ENCODE measurements around the gene HLA-E. TPM values are rescaled to one million over a fixed set of nuclear protein-coding genes. Genes with fewer than 3 reads are reported as not detected.
A peak's percentile ranks its signal among the peaks of the same experiment; 100 is the strongest.

Gene HLA-E
- total and polyA plus RNA-seq, 2 of the 13 experiments (the other 11 are each of a cell fraction or from before 2014, with no cell fraction given), result 45.2 to 90.4 TPM

DNA sequence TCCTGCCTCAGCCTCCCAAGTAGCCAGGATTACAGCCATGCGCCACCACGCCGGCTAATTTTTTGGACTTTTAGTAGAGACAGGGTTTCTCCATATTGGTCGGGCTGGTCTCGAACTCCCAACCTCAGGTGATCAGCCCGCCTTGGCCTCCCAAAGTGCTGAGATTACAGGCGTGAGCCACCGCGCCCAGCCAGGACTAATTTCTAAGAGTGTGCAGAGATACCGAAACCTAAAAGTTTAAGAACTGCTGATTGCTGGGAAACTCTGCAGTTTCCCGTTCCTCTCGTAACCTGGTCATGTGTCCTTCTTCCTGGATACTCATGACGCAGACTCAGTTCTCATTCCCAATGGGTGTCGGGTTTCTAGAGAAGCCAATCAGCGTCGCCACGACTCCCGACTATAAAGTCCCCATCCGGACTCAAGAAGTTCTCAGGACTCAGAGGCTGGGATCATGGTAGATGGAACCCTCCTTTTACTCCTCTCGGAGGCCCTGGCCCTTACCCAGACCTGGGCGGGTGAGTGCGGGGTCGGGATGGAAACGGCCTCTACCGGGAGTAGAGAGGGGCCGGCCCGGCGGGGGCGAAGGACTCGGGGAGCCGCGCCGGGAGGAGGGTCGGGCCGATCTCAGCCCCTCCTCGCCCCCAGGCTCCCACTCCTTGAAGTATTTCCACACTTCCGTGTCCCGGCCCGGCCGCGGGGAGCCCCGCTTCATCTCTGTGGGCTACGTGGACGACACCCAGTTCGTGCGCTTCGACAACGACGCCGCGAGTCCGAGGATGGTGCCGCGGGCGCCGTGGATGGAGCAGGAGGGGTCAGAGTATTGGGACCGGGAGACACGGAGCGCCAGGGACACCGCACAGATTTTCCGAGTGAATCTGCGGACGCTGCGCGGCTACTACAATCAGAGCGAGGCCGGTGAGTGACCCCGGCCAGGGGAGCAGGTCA lies at the start of gene HLA-E (continued):
- TF ChIP-seq, protein P1, sequence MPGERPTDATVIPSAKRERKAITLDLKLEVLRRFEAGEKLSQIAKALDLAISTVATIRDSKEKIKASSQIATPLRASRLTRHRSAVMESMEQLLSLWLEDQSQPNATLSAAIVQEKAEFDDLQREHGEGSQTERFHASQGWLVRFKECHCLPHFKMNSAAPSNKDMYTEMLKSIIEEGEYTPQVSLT (CRISPR knock-in tag; IDR thresholded peaks at IDR 0.05; ENCODE audit: borderline replicate concordance, low read depth), result no peak
- TF ChIP-seq, protein P2, sequence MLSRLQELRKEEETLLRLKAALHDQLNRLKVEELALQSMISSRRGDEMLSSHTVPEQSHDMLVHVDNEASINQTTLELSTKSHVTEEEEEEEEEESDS (CRISPR knock-in tag; IDR thresholded peaks at IDR 0.05; ENCODE audit: borderline replicate concordance), result no peak; the same call in 1 of the 2 replicates
- TF ChIP-seq, protein P3, sequence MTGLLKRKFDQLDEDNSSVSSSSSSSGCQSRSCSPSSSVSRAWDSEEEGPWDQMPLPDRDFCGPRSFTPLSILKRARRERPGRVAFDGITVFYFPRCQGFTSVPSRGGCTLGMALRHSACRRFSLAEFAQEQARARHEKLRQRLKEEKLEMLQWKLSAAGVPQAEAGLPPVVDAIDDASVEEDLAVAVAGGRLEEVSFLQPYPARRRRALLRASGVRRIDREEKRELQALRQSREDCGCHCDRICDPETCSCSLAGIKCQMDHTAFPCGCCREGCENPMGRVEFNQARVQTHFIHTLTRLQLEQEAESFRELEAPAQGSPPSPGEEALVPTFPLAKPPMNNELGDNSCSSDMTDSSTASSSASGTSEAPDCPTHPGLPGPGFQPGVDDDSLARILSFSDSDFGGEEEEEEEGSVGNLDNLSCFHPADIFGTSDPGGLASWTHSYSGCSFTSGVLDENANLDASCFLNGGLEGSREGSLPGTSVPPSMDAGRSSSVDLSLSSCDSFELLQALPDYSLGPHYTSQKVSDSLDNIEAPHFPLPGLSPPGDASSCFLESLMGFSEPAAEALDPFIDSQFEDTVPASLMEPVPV (CRISPR knock-in tag; IDR thresholded peaks at IDR 0.05), result peak; percentile 91; the same call in 1 of the 2 replicates
- TF ChIP-seq TCF7L2 (IDR thresholded peaks at IDR 0.05; ENCODE audit: low read depth, low read length) (no peak), FOXA3 (CRISPR knock-in tag; IDR thresholded peaks at IDR 0.05) (no peak; the same call in 1 of the 2 replicates), THYN1 (CRISPR knock-in tag; IDR thresholded peaks at IDR 0.05; ENCODE audit: borderline replicate concordance, low read depth) (0 out of 2 replicates have a peak, but pooled peaks have one; percentile 53), ZNF703 (CRISPR knock-in tag; IDR thresholded peaks at IDR 0.05; ENCODE audit: borderline replicate concordance) (peak; percentile 53; the same call in 1 of the 2 replicates), TSC22D2 (CRISPR knock-in tag; IDR thresholded peaks at IDR 0.05; ENCODE audit: borderline replicate concordance) (0 out of 2 replicates have a peak, but pooled peaks have one; percentile 77), NCOR1 (IDR thresholded peaks at IDR 0.05; ENCODE audit: borderline replicate concordance, low read length) (peak; percentile 22; the same call in 1 of the 2 replicates), HES4 (CRISPR knock-in tag; IDR thresholded peaks at IDR 0.05; ENCODE audit: borderline replicate concordance) (0 out of 2 replicates have a peak, but pooled peaks have one; percentile 49), KDM5A (IDR thresholded peaks at IDR 0.05; ENCODE audit: borderline replicate concordance, low read length) (peak; percentile 41; the same call in 1 of the 2 replicates), PHF21A (CRISPR knock-in tag; IDR thresholded peaks at IDR 0.05) (peak; percentile 65; the same call in 1 of the 2 replicates), FOXC1 (CRISPR knock-in tag; IDR thresholded peaks at IDR 0.05; ENCODE audit: borderline replicate concordance) (peak; percentile 73), ZNF143 (CRISPR knock-in tag; IDR thresholded peaks at IDR 0.05) (peak; percentile 68), SIN3A (IDR thresholded peaks at IDR 0.05; ENCODE audit: borderline replicate concordance, low read depth, low read length) (peak; percentile 82; the same call in 1 of the 2 replicates)
- TF ChIP-seq, protein P4, sequence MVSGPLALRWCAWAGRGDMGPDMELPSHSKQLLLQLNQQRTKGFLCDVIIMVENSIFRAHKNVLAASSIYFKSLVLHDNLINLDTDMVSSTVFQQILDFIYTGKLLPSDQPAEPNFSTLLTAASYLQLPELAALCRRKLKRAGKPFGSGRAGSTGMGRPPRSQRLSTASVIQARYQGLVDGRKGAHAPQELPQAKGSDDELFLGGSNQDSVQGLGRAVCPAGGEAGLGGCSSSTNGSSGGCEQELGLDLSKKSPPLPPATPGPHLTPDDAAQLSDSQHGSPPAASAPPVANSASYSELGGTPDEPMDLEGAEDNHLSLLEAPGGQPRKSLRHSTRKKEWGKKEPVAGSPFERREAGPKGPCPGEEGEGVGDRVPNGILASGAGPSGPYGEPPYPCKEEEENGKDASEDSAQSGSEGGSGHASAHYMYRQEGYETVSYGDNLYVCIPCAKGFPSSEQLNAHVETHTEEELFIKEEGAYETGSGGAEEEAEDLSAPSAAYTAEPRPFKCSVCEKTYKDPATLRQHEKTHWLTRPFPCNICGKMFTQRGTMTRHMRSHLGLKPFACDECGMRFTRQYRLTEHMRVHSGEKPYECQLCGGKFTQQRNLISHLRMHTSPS (CRISPR knock-in tag; IDR thresholded peaks at IDR 0.05; ENCODE audit: low read depth), result no peak
- TF ChIP-seq, protein P5, sequence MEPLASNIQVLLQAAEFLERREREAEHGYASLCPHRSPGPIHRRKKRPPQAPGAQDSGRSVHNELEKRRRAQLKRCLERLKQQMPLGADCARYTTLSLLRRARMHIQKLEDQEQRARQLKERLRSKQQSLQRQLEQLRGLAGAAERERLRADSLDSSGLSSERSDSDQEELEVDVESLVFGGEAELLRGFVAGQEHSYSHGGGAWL (CRISPR knock-in tag; IDR thresholded peaks at IDR 0.05), result peak; percentile 38; the same call in 1 of the 2 replicates
- TF ChIP-seq, protein P6, sequence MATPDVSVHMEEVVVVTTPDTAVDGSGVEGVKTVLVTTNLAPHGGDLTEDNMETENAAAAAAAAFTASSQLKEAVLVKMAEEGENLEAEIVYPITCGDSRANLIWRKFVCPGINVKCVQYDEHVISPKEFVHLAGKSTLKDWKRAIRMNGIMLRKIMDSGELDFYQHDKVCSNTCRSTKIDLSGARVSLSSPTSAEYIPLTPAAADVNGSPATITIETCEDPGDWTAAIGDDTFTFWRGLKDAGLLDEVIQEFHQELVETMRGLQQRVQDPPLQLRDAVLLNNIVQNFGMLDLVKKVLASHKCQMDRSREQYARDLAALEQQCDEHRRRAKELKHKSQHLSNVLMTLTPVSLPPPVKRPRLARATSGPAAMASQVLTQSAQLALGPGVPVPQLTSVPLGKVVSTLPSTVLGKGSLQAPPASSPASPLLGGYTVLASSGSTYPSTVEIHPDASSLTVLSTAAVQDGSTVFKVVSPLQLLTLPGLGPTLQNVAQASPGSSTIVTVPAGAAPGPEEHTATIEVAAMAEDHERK (CRISPR knock-in tag; IDR thresholded peaks at IDR 0.05; ENCODE audit: low read depth), result 0 out of 2 replicates have a peak, but pooled peaks have one; percentile 25
- TF ChIP-seq, protein P7, sequence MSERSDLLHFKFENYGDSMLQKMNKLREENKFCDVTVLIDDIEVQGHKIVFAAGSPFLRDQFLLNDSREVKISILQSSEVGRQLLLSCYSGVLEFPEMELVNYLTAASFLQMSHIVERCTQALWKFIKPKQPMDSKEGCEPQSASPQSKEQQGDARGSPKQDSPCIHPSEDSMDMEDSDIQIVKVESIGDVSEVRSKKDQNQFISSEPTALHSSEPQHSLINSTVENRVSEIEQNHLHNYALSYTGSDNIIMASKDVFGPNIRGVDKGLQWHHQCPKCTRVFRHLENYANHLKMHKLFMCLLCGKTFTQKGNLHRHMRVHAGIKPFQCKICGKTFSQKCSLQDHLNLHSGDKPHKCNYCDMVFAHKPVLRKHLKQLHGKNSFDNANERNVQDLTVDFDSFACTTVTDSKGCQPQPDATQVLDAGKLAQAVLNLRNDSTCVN (CRISPR knock-in tag; IDR thresholded peaks at IDR 0.05; ENCODE audit: borderline replicate concordance), result peak; percentile 26; the same call in 1 of the 2 replicates
